Epithelial cell of proximal tubule (primary cell): ENCODE measurements around the gene ANKMY1. TPM values are rescaled to one million over a fixed set of nuclear protein-coding genes. Genes with fewer than 3 reads are reported as not detected.

Experiments
- DNase-seq: peaks from one replicate; pipeline ENCODE4 v3.0.0-alpha.2; 2011; ENCODE audit warnings: low read depth
- H3K4me3 ChIP-seq: 2 replicates; pipeline ENCODE4 v1.5.1; 2011; ENCODE audit warnings: low read depth, mild to moderate bottlenecking, low read length
- CTCF ChIP-seq: conservative IDR thresholded peaks from 2 replicates; pipeline ENCODE4 v1.5.1; 2012; ENCODE audit warnings: low read depth, mild to moderate bottlenecking, low read length
- total RNA-seq: library from RNA; depleted of rRNA; stranded (reverse); fragments of >200 nt; gene quantifications from 2 replicates; pipeline ENCODE4 v1.2.3, GENCODE V29; 2015

The ANKMY1 gene
- total RNA-seq, 1 donor from 2014 or later, result 4.0 TPM

- no peak for DNase-seq
- H3K4me3 ChIP-seq, result no peak overlapping the region
- TF ChIP-seq CTCF, result no peak
These were observed 32.2 kb upstream of the ANKMY1 start for GRCh38 chr2:240589850-240590525.

GRCh38 chr2:240589375-240589774 is 31.6 kb upstream of the ANKMY1 start:
- no peak for TF ChIP-seq CTCF
- DNase-seq, result no peak

GRCh38 chr2:240588669-240589068 is 30.9 kb upstream of the ANKMY1 start:
- H3K4me3 ChIP-seq, result no peak overlapping the region
- no peak for DNase-seq
- TF ChIP-seq CTCF, result no peak

More at GRCh38 chr2:240589375-240589774, 31.6 kb upstream of the ANKMY1 start:
- no peak overlapping the region for H3K4me3 ChIP-seq

GRCh38 chr2:240588006-240588655 is 30.3 kb upstream of the ANKMY1 start:
- no peak for DNase-seq
- TF ChIP-seq CTCF, result no peak
- peak overlapping the region; percentile 99 for H3K4me3 ChIP-seq

GRCh38 chr2:240586919-240587800 is 29.4 kb upstream of the ANKMY1 start:
- no peak for TF ChIP-seq CTCF
- no peak for DNase-seq
- peak overlapping the region; percentile 99 for H3K4me3 ChIP-seq

- peak within 1 kb of the TSS; percentile 99 for H3K4me3 ChIP-seq
- no peak for TF ChIP-seq CTCF
- DNase-seq, result no peak
These were observed 28.6 kb upstream of the ANKMY1 start, which contains the start of gene CAPN10 for GRCh38 chr2:240586198-240586918. TSS of gene CAPN10 (plus strand) at chr2:240586734. CDS start at chr2:240586912, 178 bp downstream.
